IPS-NIHi7 (cell line): ENCODE data around the gene SESN1.

Experiments used
- DNase-seq: peaks from one replicate; pipeline ENCODE4 v3.0.0; 2012; ENCODE audit warnings: mixed read lengths; ENCODE audit errors: extremely low spot score

Gene SESN1

GRCh38 chr6:109029313-109029712, 65.3 kb downstream of the SESN1 start:
- DNase-seq = no peak

DNA sequence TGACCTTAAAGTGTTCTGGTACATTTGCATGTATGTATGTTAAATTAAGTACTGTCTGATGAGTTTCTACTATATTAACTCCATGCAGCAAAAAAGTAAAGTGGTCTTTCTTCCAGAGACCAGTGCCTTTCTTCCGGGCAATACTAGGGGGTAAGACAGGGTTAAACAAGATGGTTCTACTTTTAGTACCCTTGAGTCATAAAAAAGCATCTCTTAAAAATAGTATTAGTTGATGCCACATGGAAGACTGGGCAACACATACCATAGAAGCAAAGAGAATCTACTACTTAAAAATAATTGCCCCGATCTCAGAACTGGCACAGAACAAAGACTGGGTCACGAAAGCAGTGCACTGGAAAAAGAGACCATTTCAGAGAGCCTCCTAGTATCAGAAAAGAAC, 66.2 kb downstream of the SESN1 start:
- DNase-seq = no peak

GRCh38 chr6:109027964-109028363, 66.7 kb downstream of the SESN1 start:
- no peak for DNase-seq

- no peak for DNase-seq
Observed at GRCh38 chr6:109025639-109026038, 69.0 kb downstream of the SESN1 start.

DNA sequence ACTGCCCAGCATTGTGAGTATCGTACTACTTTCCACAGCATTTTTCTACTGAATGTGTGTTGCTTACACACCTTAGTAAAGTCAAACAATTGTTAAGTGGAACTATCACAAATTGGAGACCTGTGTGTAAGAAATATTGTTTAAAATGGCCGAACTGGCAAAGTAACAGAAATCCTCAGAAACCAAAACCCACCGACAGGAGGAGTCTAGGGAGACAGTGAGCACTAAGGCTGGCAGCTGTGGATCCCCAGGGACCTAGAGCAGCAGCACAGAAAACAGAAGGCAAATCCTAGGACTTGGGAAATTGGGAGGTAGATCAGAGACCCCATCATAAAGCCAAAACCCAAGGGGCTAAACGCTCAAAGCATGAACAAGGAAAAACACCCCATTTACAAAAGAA, 69.9 kb downstream of the SESN1 start:
- peak; percentile 49 for DNase-seq

DNA sequence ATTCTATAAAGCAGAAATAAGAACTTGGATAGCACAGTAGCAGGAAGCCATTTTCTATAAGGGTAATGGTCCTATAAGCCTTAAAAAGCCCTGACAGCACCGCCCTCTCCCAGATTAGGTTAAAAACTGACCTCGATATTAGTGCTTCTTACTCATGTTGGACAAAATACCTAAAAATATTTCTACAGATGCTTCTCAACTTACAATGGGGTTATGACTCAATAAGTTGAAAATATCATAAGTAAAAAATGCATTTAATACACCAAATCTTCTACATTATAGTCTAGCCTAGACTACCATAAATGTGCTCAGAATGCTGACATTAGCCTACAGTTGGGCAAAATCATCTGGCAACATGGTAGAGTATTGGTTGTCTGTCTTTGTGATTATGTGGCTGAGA, 70.3 kb downstream of the SESN1 start:
- no peak for DNase-seq

DNA sequence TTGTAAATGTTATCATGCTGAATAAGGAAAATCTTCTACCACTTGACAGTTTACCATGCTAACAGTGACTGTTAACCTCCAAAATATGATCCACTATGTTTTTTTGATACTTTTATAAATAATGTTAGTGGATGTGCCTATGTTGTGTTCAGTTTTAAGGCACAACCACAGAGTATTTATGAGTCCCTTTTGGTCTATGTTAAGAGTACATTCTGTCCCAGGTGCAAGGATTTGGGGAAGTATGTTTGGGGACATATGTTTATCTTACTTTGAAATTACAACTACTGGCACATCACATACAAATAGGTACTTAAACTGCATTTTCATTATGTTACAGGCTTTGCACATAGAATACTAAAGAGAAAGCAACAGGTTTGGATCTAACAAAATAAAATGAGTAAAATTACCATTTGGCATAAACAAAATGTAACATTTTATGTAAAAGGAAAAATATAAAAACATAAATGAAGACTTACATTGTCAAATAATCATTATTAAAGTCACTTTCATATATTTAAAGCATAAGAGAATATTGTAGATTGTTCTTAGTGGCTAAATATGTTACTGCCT, 71.2 kb downstream of the SESN1 start:
- no peak for DNase-seq

DNA sequence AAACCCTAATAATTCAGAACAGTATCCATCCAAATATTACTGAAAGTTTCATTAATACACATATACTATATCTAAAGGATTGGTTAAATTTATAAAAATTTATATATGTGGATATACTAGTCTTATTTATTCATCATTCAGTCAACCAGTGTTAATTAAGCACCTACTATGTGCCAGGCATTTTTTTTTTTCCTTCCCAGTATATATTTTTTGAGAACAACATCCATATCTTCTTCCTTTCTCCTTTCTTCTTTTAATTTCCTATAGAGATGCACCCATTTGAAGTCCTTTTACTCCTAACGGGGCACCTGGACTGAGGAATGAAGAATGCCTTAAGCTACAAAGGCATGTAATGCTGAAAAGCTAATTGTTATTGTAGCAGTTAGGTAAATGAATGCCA, 72.8 kb downstream of the SESN1 start:
- no peak for DNase-seq

DNA sequence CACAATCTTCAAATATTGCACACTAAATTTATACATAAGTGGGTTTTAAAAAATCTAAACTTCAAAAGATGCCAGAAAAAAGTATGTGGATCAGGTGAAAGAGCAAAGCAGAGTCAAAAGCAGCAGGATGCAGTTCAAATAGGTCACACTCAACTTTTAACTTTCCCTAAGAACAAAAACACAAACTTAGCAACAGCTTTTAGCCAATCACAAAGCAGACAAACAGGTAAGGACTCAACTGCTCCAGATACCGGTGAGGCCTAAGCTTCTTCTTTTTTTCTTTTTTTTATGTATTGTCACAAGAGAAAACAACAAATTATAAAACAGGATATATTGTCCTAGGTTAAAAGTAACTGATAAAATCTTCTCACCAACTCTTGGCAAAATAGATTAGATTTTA, 74.7 kb downstream of the SESN1 start:
- peak; percentile 17 for DNase-seq

DNA sequence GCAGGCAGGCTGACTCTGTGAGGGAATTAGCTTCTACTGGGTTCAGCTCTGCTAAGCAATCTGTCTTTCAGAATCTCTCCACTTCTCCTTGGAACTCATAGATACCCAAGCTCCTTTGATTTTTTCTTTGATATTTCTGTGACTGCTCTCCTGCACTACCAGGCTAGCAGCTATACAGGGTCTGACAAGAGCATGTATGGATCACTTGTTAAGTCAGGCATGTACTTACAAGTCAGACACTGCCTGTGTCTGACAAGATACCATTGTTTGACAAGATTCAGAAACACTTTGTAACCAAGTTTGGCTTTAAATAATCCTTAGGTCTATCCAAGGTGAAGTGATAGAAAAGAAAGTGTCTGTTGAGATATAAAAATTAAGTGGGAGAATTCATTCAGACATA, 79.5 kb downstream of the SESN1 start:
- no peak for DNase-seq

DNA sequence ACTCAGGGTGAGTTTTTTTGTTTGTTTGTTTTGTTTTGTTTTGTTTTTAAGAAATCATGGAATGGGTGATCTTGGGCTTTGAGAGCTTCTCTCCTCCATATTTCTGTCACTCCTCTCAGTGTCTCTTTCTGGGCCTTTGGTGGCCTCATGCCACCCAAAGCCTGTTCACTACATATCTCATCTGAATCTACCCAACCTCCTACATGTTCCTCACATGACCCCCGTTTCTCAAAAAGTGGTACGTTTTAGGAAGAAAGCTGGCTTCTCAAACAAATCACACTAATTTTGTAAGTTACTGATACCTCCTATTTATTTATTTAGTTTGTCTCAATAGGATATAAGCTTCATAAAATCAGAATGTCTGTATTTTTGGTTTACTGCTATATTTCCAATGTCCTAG, 80.0 kb downstream of the SESN1 start:
- no peak for DNase-seq

DNA sequence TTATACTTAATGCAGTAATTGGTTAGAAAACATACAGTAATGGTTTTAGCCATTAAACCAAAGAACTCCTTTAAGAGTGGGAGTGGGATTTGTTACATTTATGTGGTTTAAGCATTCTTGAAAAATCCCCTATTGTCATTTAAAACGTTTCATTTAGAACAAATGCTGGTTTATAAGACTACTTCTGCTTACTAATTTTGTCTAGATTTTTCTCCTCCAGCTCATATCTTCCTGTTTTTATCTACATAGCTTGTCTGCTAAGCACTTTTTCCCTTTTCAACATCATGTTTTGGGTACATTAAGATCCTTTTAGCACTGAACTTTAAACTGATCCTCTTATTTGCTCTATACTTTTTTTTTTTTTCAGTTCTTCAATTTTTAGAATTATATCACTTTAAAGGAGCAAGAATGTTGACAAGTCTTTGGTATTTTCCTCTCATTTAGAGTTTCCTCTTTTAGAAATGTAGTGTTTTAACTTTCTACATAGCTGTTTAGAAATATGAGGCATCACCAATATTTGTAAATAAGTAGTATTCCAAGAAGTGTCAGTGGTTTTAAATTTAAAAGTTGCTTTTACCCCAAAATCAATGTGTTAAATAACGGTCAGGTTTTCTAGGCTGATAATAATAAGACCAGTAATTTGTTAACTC, 80.9 kb downstream of the SESN1 start:
- DNase-seq = no peak

DNA sequence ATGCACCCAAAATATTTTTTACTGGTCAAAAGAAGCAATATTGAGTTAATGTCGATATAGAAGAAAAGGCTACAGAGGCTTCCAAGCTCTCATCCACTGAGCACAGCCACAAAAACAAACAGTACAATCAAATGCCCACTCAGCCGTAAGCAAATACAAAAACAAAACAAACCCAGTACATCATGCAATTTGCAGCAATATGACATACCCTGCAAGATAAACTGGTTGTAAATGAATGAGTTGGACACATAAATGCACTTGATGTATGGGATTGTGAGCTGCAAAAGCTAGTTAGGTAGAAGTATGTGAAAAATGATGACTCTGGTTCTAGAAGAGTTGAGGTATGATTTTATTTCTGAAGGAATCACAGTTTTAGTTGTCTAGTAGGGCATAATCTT, 83.9 kb downstream of the SESN1 start:
- DNase-seq = no peak

- DNase-seq = no peak
Observed at GRCh38 chr6:109009962-109010704, 84.5 kb downstream of the SESN1 start.

GRCh38 chr6:109009236-109009961, 85.2 kb downstream of the SESN1 start:
- peak; percentile 92 for DNase-seq

DNA sequence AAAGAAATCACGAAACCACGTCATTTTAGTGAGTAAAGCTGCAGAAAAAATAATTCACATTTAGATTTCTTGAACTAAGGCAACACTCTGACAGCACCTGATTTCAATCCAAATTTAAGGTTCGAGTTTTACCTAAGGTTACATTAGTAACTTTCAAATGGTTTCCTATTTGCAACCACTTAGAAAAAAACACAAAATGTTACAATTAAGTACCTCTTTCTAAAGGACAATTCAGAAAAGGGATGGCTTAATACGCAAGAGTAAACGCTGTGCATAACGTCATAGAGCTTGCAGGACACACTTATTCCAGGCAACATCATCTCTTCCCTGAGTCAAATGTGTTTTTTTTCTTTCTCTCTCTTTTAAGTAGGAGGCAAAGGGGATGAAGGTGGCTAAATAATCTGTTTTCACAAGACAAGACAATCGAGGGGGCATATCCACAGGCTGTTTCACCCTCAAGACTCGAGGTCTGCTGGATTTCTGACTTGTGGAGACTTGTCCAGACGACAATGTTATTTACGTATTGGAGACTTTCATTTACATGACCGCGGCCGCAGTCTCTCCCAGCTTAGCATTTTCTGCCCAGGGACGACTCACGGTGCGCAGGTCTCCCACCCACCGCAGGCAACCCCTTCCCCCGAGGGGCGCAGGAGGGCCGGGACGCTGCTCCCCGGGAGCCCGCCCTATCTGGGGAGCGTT, 86.0 kb downstream of the SESN1 start:
- DNase-seq = no peak

DNA sequence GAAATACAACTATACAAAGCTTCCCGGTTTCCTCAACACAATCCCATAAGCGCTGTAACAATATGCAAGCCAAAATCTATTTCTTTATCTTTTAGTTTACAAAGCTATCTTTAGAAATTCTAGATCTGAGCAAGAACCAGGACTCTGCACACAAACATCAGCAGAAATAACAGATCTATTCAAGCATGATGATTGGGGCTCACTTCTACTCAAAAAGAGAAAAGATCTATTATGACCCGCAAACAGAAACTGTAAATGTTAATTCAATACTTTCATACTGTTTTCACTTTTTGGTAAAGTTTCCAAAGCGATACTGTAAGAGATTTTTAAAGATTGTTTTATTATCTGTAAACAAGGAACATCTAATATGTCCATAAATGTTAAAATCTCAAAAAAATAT, 86.6 kb downstream of the SESN1 start:
- no peak for DNase-seq

GRCh38 chr6:109007521-109007920, 87.1 kb downstream of the SESN1 start:
- no peak for DNase-seq

DNA sequence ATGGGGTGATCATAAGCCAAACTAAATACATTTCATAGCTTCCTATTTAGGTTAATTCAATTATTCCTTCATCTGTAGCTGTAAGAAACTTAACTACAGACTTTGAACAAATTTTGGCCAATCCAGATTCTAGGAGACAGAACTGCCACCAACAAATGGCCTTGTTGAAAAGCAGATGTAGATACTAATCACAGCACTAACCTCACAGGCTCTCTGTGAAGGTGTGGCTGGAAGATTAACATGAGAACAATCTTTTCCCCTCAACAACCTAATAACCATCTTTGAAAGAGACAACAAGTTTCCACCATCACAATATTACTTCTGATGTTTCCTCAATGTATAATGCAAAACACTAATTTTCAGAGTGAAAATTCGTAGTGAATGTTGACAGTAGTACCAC, 87.8 kb downstream of the SESN1 start:
- DNase-seq = no peak

DNA sequence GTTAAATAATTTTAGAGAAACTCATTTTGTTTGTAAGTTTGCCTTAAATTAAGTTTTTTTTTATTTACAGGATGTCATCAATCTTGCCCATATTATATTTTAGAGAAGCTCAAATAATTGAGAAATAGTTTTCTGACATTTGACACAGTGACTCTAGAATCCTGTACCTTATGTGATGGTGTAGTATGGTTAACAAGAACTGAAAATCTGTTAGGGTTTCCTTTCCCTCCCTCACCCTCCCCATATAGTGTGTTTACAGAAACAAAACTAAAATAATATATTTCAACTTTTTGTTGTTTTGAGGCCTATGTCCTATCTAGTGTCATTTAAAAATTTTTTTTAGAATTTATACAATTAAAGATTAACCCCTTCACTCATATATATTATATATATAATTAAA, 91.8 kb downstream of the SESN1 start:
- no peak for DNase-seq

- DNase-seq = no peak
Observed at GRCh38 chr6:109002051-109002697, 92.5 kb downstream of the SESN1 start.
